GM20000 (cell line): ENCODE data around the gene PPP1R27.

Experiments
- DNase-seq: peaks from one replicate; pipeline ENCODE4 v3.0.0; 2012; ENCODE audit warnings: low spot score
- CTCF ChIP-seq: IDR thresholded peaks from 2 replicates; pipeline ENCODE4 v1.5.1; 2012; ENCODE audit warnings: mild to moderate bottlenecking, control low read depth; ENCODE audit errors: extremely low read depth, missing control alignments

Gene PPP1R27

GRCh38 chr17:81794074-81794476 lies 40.8 kb downstream of the PPP1R27 start:
- TF ChIP-seq CTCF, result no peak
- DNase-seq, result no peak

GRCh38 chr17:81792675-81793615 lies 41.9 kb downstream of the PPP1R27 start:
- DNase-seq, result no peak
- no peak for TF ChIP-seq CTCF
